Endodermal cell (in vitro differentiated cells): Measurements from ENCODE around the gene CHD5. TPM values are rescaled to one million over a fixed set of nuclear protein-coding genes. Genes with fewer than 3 reads are reported as not detected.

Experiments used
- DNase-seq: peaks from one replicate; pipeline ENCODE4 v3.0.0-alpha.2; 2017
- H3K27ac ChIP-seq: 2 replicates; pipeline ENCODE4 v1.5.1; 2013; ENCODE audit warnings: mild to moderate bottlenecking, low read depth, low read length, moderate library complexity
- H3K27me3 ChIP-seq: 2 replicates; pipeline ENCODE4 v1.6.1; 2013; ENCODE audit warnings: mild to moderate bottlenecking, low read length, moderate library complexity; ENCODE audit not compliant: insufficient read depth, control insufficient read depth, poor library complexity, severe bottlenecking
- H3K36me3 ChIP-seq: 2 replicates; pipeline ENCODE4 v1.7.0; 2013; ENCODE audit warnings: mild to moderate bottlenecking, low read length, moderate library complexity; ENCODE audit not compliant: control insufficient read depth, insufficient read depth
- H3K4me1 ChIP-seq: one replicate; pipeline ENCODE4 v1.7.0; 2013; ENCODE audit warnings: low read length; ENCODE audit not compliant: control insufficient read depth, insufficient read depth
- H3K4me3 ChIP-seq: 2 replicates; pipeline ENCODE4 v1.5.1; 2013; ENCODE audit warnings: mild to moderate bottlenecking, low read length, moderate library complexity
- H3K9ac ChIP-seq: 2 replicates; pipeline ENCODE4 v1.6.1; 2013; ENCODE audit warnings: mild to moderate bottlenecking, low read length, moderate library complexity; ENCODE audit not compliant: poor library complexity, severe bottlenecking; ENCODE audit errors: extremely low read depth
- H3K9me3 ChIP-seq: 2 replicates; pipeline ENCODE4 v1.6.1; 2013; ENCODE audit warnings: mild to moderate bottlenecking, low read length, moderate library complexity; ENCODE audit not compliant: control insufficient read depth
- H3K27ac Mint-ChIP-seq: 2 replicates; pipeline ENCODE4 v1.8.0; 2020; ENCODE audit warnings: mixed read lengths
- H3K27me3 Mint-ChIP-seq: 2 replicates; pipeline ENCODE4 v1.8.0; 2021; ENCODE audit warnings: mild to moderate bottlenecking, mixed read lengths; ENCODE audit not compliant: insufficient read depth
- H3K36me3 Mint-ChIP-seq: 2 replicates; pipeline ENCODE4 v1.8.0; 2020; ENCODE audit warnings: low read depth, mixed read lengths
- H3K4me1 Mint-ChIP-seq: 2 replicates; pipeline ENCODE4 v1.8.0; 2020; ENCODE audit warnings: mixed read lengths
- H3K4me3 Mint-ChIP-seq: 2 replicates; pipeline ENCODE4 v1.8.0; 2020; ENCODE audit warnings: mild to moderate bottlenecking, moderate library complexity, mixed read lengths
- H3K9me3 Mint-ChIP-seq: 2 replicates; pipeline ENCODE4 v1.8.0; 2020; ENCODE audit warnings: mild to moderate bottlenecking, mixed read lengths
- WGBS, 2 experiments: methylation state at CpG; one replicate each; pipeline versions ENCODE4 v1.1.5 to v1.1.7; 2013; ENCODE audit warnings: missing lambda C conversion rate in 2 of 2, mixed read lengths in 1 of 2; ENCODE audit not compliant: insufficient coverage in 1 of 2, insufficient read length in 1 of 2; 5-methylcytosine and 5-hydroxymethylcytosine counted together
- total RNA-seq, 2 donors: library from RNA; stranded (reverse); fragmentation: NEBNext Ultra II Directional in 1 of 2; extraction: Animal tissue kit (Norgen Biotek cat#: 25700) in 1 of 2; gene quantifications; 2 replicates in 1 of 2; 3 replicates in 1 of 2; pipeline ENCODE4 v1.2.1, GENCODE V29; 2021
- TF ChIP-seq, protein P1 (sequence below): fragments of 200-600 bp; sonication (generic); conservative IDR thresholded peaks from 2 replicates; pipeline ENCODE4 v1.5.0; 2021; ENCODE audit warnings: antibody characterized with exemption, mild to moderate bottlenecking

The CHD5 gene
- total RNA-seq, 2 donors from 2014 or later = 0.40 to 0.69 TPM

- Mint-ChIP-seq H3K9me3 (no peaks in the 10 kb centered on the region), H3K36me3 (no peaks in the 10 kb centered on the region), H3K4me1 (no peaks in the 10 kb centered on the region), H3K4me3 (peak overlapping the region; percentile 41), H3K27me3 (peaks cover 41% of the 10 kb centered on the region), H3K27ac (no peak overlapping the region)
- Histone ChIP-seq H3K36me3 (no peaks in the 10 kb centered on the region), H3K9ac (no peak overlapping the region), H3K4me1 (no peaks in the 10 kb centered on the region), H3K27me3 (peaks cover 40% of the 10 kb centered on the region), H3K9me3 (no peaks in the 10 kb centered on the region), H3K27ac (no peak overlapping the region), H3K4me3 (peak overlapping the region; percentile 40)
- DNase-seq = peak; percentile 83
- 82 to 87% methylated on average over 5 to 17 of the region's 17 CpGs for WGBS, 2 experiments
- TF ChIP-seq, protein P1, sequence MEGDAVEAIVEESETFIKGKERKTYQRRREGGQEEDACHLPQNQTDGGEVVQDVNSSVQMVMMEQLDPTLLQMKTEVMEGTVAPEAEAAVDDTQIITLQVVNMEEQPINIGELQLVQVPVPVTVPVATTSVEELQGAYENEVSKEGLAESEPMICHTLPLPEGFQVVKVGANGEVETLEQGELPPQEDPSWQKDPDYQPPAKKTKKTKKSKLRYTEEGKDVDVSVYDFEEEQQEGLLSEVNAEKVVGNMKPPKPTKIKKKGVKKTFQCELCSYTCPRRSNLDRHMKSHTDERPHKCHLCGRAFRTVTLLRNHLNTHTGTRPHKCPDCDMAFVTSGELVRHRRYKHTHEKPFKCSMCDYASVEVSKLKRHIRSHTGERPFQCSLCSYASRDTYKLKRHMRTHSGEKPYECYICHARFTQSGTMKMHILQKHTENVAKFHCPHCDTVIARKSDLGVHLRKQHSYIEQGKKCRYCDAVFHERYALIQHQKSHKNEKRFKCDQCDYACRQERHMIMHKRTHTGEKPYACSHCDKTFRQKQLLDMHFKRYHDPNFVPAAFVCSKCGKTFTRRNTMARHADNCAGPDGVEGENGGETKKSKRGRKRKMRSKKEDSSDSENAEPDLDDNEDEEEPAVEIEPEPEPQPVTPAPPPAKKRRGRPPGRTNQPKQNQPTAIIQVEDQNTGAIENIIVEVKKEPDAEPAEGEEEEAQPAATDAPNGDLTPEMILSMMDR = peak; percentile 44
These were observed 29.8 kb upstream of the CHD5 start for GRCh38 chr1:6209661-6210580.

DNA sequence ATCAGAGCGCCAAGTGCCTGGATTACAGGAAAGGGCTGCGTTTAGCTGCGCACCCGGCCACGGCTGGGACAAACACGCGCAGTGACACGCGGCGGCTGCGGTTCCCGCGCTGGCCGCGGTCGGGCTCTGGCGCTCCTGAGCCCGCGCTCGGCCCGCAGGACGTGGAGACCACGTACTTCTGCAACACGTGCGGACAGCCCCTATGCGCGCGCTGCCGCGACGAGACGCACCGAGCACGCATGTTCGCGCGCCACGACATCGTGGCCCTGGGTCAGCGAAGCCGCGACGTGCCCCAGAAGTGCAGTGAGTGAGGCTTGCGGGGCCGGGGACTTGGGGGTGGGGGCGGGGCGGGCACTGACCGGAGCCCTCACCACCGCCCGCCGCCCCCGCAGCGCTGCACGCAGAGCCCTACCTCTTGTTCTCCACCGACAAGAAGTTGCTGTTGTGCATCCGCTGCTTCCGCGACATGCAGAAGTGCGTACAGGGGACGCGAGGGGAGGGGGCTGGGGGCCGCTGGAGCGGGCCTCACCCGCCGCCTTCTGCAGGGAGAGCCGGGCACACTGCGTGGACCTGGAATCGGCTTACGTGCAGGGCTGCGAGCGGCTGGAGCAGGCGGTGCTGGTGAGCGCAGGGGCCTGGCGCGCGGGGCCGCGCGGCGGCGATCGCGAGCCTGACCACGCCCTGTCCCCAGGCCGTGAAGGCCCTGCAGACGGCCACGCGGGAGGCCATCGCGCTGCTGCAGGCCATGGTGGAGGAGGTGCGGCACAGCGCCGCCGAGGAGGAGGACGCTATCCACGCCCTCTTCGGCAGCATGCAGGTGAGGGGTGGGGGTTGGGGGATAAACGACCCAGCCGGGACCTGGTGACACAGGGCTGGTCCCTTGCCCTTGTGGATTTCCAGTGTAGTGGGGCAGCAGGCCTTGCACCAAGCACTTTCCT is 28.9 kb upstream of the CHD5 start:
- H3K9me3 ChIP-seq = no peaks in the 10 kb centered on the region
- peak; percentile 81 for DNase-seq
- Mint-ChIP-seq H3K27me3 (peaks cover 44% of the 10 kb centered on the region), H3K4me1 (peaks cover 2% of the 10 kb centered on the region), H3K4me3 (peak overlapping the region; percentile 41), H3K27ac (no peak overlapping the region), H3K9me3 (no peaks in the 10 kb centered on the region), H3K36me3 (no peaks in the 10 kb centered on the region)
- H3K27ac ChIP-seq = no peak overlapping the region
- peaks cover 40% of the 10 kb centered on the region for H3K27me3 ChIP-seq
- WGBS, 2 experiments = 9 to 13% methylated on average over 31 to 99 of the region's 99 CpGs
- no peaks in the 10 kb centered on the region for H3K36me3 ChIP-seq
- no peaks in the 10 kb centered on the region for H3K4me1 ChIP-seq
- peak overlapping the region; percentile 40 for H3K4me3 ChIP-seq
- H3K9ac ChIP-seq = no peak overlapping the region
- TF ChIP-seq, protein P1 = peak; percentile 64

- H3K4me1 Mint-ChIP-seq = peaks cover 2% of the 10 kb centered on the region
- no peaks in the 10 kb centered on the region for H3K36me3 ChIP-seq
- no peaks in the 10 kb centered on the region for H3K36me3 Mint-ChIP-seq
- no peak overlapping the region for H3K27ac ChIP-seq
- H3K4me3 Mint-ChIP-seq = no peak overlapping the region
- no peaks in the 10 kb centered on the region for H3K9me3 Mint-ChIP-seq
- peaks cover 40% of the 10 kb centered on the region for H3K27me3 Mint-ChIP-seq
- peaks cover 40% of the 10 kb centered on the region for H3K27me3 ChIP-seq
- no peak overlapping the region for H3K4me3 ChIP-seq
- H3K27ac Mint-ChIP-seq = no peak overlapping the region
- no peaks in the 10 kb centered on the region for H3K9me3 ChIP-seq
- TF ChIP-seq, protein P1 = no peak
- WGBS, 2 experiments = 91% methylated on average over 8 to 10 of the region's 10 CpGs
- no peak for DNase-seq
- H3K9ac ChIP-seq = no peak overlapping the region
- no peaks in the 10 kb centered on the region for H3K4me1 ChIP-seq
These were observed 27.8 kb upstream of the CHD5 start for GRCh38 chr1:6207921-6208320.
